K562 (cell line): ENCODE measurements around the gene SERPINA12. TPM values are rescaled to one million over a fixed set of nuclear protein-coding genes. Genes with fewer than 3 reads are reported as not detected.

Experiments
- ATAC-seq: fragments of 200-7000 bp; cut with Tn5 transposase; 3 replicates; pipeline ENCODE4 v1.9.1; 2020; ENCODE audit warnings: moderate library complexity
- BruUV-seq: library from RNA; stranded (reverse); fragments of 400-500 nt; replicated peaks from 2 replicates; lab custom pipeline; 2021; lab: Mats Ljungman, UMichigan
- CTCF ChIA-PET: fragments of 300-600 bp; formaldehyde crosslinking; extraction: SDS; loops from one replicate; lab custom pipeline; 2021; ENCODE audit warnings: low intra/inter-chr PET ratio; lab: Yijun Ruan, JAX
- POLR2A ChIA-PET: fragments of 300-600, 350-650 bp; sonication (Branson Sonifier 250); formaldehyde crosslinking; extraction: SDS; loops from one replicate; lab custom pipeline; 2021; ENCODE audit warnings: antibody characterized with exemption, inconsistent platforms; lab: Yijun Ruan, JAX
- DNase-seq, 4 experiments: peaks; one replicate each; pipeline versions ENCODE4 v3.0.0 to v3.0.0-alpha.2; 2011 to 2018; ENCODE audit warnings: low spot score in 3 of 4, mixed read lengths in 3 of 4; ENCODE audit errors: extremely low read depth in 1 of 4
- FAIRE-seq: peaks from 2 replicates; lab custom pipeline; 2011; peaks lifted over from hg19 to GRCh38; lab: Jason Lieb, UNC
- H2AFZ ChIP-seq: 2 replicates; pipeline ENCODE4 v1.6.0; 2011; ENCODE audit warnings: low read depth, low read length, control low read depth, inconsistent platforms
- H3K27ac ChIP-seq: fragments of 200-600 bp; 3 replicates; pipeline ENCODE4 v1.8.0; 2011; ENCODE audit warnings: low read depth, mild to moderate bottlenecking, control low read depth, inconsistent platforms, low read length, moderate library complexity, mixed read lengths; ENCODE audit errors: extremely low read depth
- H3K27me3 ChIP-seq, 2 experiments: fragments of 300-600 bp in 1 of 2; 2 replicates in 1 of 2; 3 replicates in 1 of 2; pipeline versions ENCODE4 v1.6.0 to v1.8.0; 2011; ENCODE audit warnings: inconsistent platforms in 2 of 2, low read length in 2 of 2, mild to moderate bottlenecking in 1 of 2, mixed read lengths in 1 of 2, moderate library complexity in 1 of 2; ENCODE audit not compliant: control insufficient read depth in 2 of 2, insufficient read depth in 2 of 2
- H3K36me3 ChIP-seq: fragments of 300-600 bp; 3 replicates; pipeline ENCODE4 v1.8.0; 2011; ENCODE audit warnings: mild to moderate bottlenecking, low read length, inconsistent platforms; ENCODE audit not compliant: control insufficient read depth, insufficient read depth
- H3K4me1 ChIP-seq, 2 experiments: fragments of 200-600 bp in 1 of 2; replicated peaks in 1 of 2; 2 replicates in 1 of 2; 3 replicates in 1 of 2; pipeline versions ENCODE4 v1.5.1 to v1.8.0; 2011; ENCODE audit warnings: inconsistent platforms in 2 of 2, low read length in 2 of 2, mild to moderate bottlenecking in 1 of 2, mixed read lengths in 1 of 2, moderate library complexity in 1 of 2; ENCODE audit not compliant: control insufficient read depth in 2 of 2, insufficient read depth in 2 of 2
- H3K4me2 ChIP-seq: 2 replicates; pipeline ENCODE4 v1.6.1; 2011; ENCODE audit warnings: low read length, control low read depth, inconsistent platforms, mixed read lengths; ENCODE audit not compliant: insufficient read depth
- H3K4me3 ChIP-seq: fragments of 200-600 bp; sonication (generic), shearing (Covaris generic); 2 replicates; pipeline ENCODE4 v1.5.1; 2016; ENCODE audit warnings: control low read depth, inconsistent platforms
- H3K79me2 ChIP-seq: fragments of 200-600 bp; 3 replicates; pipeline ENCODE4 v1.8.0; 2011; ENCODE audit warnings: low read length, inconsistent platforms; ENCODE audit not compliant: control insufficient read depth, insufficient read depth
- H3K9ac ChIP-seq, 2 experiments: 2 replicates each; pipeline versions ENCODE4 v1.6.0 to v1.6.1; 2011; ENCODE audit warnings: low read depth in 2 of 2, low read length in 2 of 2, control low read depth in 1 of 2, inconsistent platforms in 1 of 2, mild to moderate bottlenecking in 1 of 2, mixed read lengths in 1 of 2; ENCODE audit not compliant: insufficient read depth in 1 of 2
- H3K9me1 ChIP-seq: one replicate; pipeline ENCODE4 v1.6.0; 2011; ENCODE audit warnings: inconsistent platforms, mild to moderate bottlenecking, low read length, moderate library complexity; ENCODE audit not compliant: control insufficient read depth, insufficient read depth
- H3K9me3 ChIP-seq: replicated peaks from 2 replicates; pipeline ENCODE4 v1.5.1; 2011; ENCODE audit warnings: low read depth, low read length, inconsistent platforms; ENCODE audit not compliant: control insufficient read depth, insufficient read depth
- H4K20me1 ChIP-seq: replicated peaks from 2 replicates; pipeline ENCODE4 v1.6.1; 2011; ENCODE audit warnings: low read length, inconsistent platforms, mixed read lengths; ENCODE audit not compliant: control insufficient read depth, insufficient read depth
- CCNT2 ChIP-seq: IDR thresholded peaks from 2 replicates; pipeline ENCODE4 v1.6.1; 2011; ENCODE audit warnings: borderline replicate concordance, low read depth, mild to moderate bottlenecking, moderate library complexity, mixed read lengths, low read length; ENCODE audit not compliant: insufficient read length; ENCODE audit errors: extremely low read depth
- HCFC1 ChIP-seq: IDR thresholded peaks from 2 replicates; pipeline ENCODE4 v1.6.1; 2012; ENCODE audit warnings: low read depth, low read length, improper control_type of control experiment
- IFI16 ChIP-seq: fragments of 250-450 bp; sonication (Bioruptor Pico); IDR thresholded peaks from 2 replicates; pipeline ENCODE4 v2.1.2; 2022; ENCODE audit warnings: mild to moderate bottlenecking, inconsistent platforms
- MITF ChIP-seq: IDR thresholded peaks from 2 replicates; pipeline ENCODE4 v1.6.1; 2014; ENCODE audit warnings: antibody characterized with exemption
- NCOA2 ChIP-seq, 2 experiments: fragments of 450-650 bp; IDR thresholded peaks; 2 replicates each; pipeline ENCODE4 v1.6.1; 2018; ENCODE audit warnings: mild to moderate bottlenecking in 2 of 2, moderate library complexity in 1 of 2; ENCODE audit not compliant: partially characterized antibody in 2 of 2
- NR3C1 ChIP-seq: sonication (generic); formaldehyde crosslinking; IDR thresholded peaks from 2 replicates; pipeline ENCODE4 v1.8.1; 2022; ENCODE audit warnings: missing genetic modification reagents
- SNRNP70 ChIP-seq: fragments of 200-400 bp; formaldehyde crosslinking; optimal IDR thresholded peaks from 2 replicates; pipeline ENCODE3; 2017; ENCODE audit warnings: low read depth, low read length
- TCF7 ChIP-seq: sonication (generic); IDR thresholded peaks from 2 replicates; pipeline ENCODE4 v1.6.1; 2016; ENCODE audit warnings: antibody characterized with exemption, borderline replicate concordance
- WGBS: fragments of 100-300 bp; shearing (Covaris generic); methylation state at CpG from one replicate; pipeline ENCODE4 v1.1.6; 2016; ENCODE audit warnings: low coverage, mixed read lengths; ENCODE audit not compliant: insufficient coverage; ENCODE audit errors: missing lambda C conversion rate; 5-methylcytosine and 5-hydroxymethylcytosine counted together
- in situ Hi-C: fragments of 300-500 bp; cut with MboI; formaldehyde crosslinking; loops from 4 replicates; pipeline ENCODE4 v1.15.0; 2018; ENCODE audit warnings: inconsistent platforms, mixed read lengths
- intact Hi-C: fragments of 100-400 bp; cut with micrococcal nuclease; formaldehyde crosslinking; loops from 2 replicates; pipeline ENCODE4 v1.14.2; 2022
- polyA plus RNA-seq, 8 experiments: library from polyadenylated mRNA; depleted of rRNA in 4 of 8; stranded (reverse) in 5 of 8; unstranded in 3 of 8; fragments of >200 nt; fragmentation: Nextera tagmentation in 2 of 8; fragmentation: Illumina TruSeq in 1 of 8; extraction: Ambion mirVana in 2 of 8; extraction: Trizol in 1 of 8; gene quantifications; 2 replicates each; pipeline versions ENCODE4 v1.2.1 to v1.2.3, GENCODE V29; 2011 to 2014; ENCODE audit warnings: inconsistent platforms in 1 of 8, missing spikeins in 1 of 8
- total RNA-seq, 7 experiments: library from RNA; depleted of rRNA in 6 of 7; stranded (reverse); fragments of >200 nt in 6 of 7; fragmentation: Illumina TruSeq in 2 of 7; extraction: Trizol in 2 of 7; gene quantifications; 2 replicates each; pipeline versions ENCODE4 v1.2.1 to v1.2.3, GENCODE V29; 2011 to 2021; ENCODE audit warnings: low replicate concordance in 1 of 7
- TF ChIP-seq, protein P1 (sequence below): fragments of 250-450 bp; sonication (Bioruptor Pico); IDR thresholded peaks from 2 replicates; pipeline ENCODE4 v1.4.0; 2020; ENCODE audit warnings: mild to moderate bottlenecking, moderate library complexity

The SERPINA12 gene
- total and polyA plus RNA-seq, 9 of the 15 experiments (the other 6 are each of a cell fraction or from before 2014, with no cell fraction given) = not detected

- BruUV-seq = no TSS peak
- Histone ChIP-seq H2AFZ (no peak overlapping the region), H3K79me2 (no peaks in the 10 kb centered on the region), H3K27ac (no peak overlapping the region), H3K4me2 (no peak overlapping the region), H3K36me3 (no peaks in the 10 kb centered on the region), H3K4me1 (no peaks in the 10 kb centered on the region), H3K27me3 (no peaks in the 10 kb centered on the region), H3K4me3 (no peak overlapping the region), H3K9me3 (no peaks in the 10 kb centered on the region), H3K9ac (no peak overlapping the region), H3K9me1 (no peaks in the 10 kb centered on the region), H4K20me1 (no peaks in the 10 kb centered on the region)
- intact Hi-C loops (no loop called here), in situ Hi-C loops (no loop called here)
- ChIA-PET POLR2A (no interaction called here), CTCF (no interaction called here)
- FAIRE-seq (no peak), ATAC-seq (no peak), DNase-seq (no peak)
- 2% methylated on average over 7 of the region's 7 CpGs for WGBS
- no peak for TF ChIP-seq CCNT2
- no peak for TF ChIP-seq NCOA2 (IDR thresholded peaks at IDR 0.05; ENCODE audit: partially characterized antibody in 2 of 2)
- no peak for TF ChIP-seq MITF
- TF ChIP-seq TCF7 = no peak
- TF ChIP-seq HCFC1 = no peak
- no peak for TF ChIP-seq NR3C1 (CRISPR knock-in tag)
- no peak for TF ChIP-seq SNRNP70
- TF ChIP-seq, protein P1, sequence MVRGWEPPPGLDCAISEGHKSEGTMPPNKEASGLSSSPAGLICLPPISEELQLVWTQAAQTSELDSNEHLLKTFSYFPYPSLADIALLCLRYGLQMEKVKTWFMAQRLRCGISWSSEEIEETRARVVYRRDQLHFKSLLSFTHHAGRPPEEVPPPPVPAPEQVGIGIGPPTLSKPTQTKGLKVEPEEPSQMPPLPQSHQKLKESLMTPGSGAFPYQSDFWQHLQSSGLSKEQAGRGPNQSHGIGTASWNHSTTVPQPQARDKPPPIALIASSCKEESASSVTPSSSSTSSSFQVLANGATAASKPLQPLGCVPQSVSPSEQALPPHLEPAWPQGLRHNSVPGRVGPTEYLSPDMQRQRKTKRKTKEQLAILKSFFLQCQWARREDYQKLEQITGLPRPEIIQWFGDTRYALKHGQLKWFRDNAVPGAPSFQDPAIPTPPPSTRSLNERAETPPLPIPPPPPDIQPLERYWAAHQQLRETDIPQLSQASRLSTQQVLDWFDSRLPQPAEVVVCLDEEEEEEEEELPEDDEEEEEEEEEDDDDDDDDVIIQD (CRISPR knock-in tag) = no peak
- TF ChIP-seq IFI16 (CRISPR knock-in tag) = no peak
These were observed 34.7 kb downstream of the SERPINA12 start for GRCh38 chr14:94474581-94475031.
